ENCODE measurements around the gene RAB37.

RAB37 gene

DNA sequence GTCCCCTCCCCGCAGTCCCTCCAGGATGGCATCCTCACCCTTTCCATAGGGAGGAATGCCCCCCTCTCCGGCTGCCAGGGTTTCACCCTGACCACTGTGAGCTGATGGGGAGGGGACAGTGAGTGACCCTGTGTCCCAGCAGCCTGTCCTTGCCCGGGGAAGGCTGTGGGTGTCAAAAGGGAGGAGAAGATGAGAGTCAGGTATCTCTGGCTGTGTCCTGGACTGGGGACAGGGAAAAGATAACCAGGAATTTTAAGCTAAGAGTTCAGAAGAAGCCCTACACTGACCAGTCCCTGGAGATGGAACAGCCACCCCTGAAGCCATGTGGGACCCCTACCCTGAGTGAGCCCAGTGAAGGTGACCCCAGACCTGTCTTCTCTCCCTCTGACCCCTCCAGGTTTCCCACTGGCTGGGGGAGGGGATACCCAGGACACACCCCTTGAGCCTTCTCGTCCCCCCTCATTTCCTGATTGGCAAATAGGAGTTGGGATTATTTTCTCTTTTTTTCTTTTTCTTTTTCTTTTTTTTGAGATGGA, 27.8 kb downstream of the RAB37 start:
- no peak for DNase-seq

DNA sequence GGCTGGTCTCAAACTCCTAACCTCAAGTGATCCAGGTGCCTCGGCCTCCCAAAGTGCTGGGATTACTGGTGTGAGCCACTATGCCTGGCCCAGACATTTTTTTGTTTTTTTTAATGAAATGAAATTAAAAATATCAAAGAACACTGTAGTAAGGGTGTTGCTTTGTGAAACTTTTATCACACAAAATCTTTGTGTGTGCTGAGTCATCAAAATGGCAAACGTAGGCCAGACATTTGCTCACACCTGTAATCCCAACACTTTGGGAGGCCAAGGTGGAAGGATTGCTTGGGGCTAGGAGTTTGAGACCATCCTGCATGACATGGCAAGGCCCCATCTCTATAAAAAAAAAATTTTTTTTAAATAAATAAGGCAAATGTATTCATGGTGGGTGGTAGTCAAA, 29.4 kb downstream of the RAB37 start:
- no peak for DNase-seq

DNA sequence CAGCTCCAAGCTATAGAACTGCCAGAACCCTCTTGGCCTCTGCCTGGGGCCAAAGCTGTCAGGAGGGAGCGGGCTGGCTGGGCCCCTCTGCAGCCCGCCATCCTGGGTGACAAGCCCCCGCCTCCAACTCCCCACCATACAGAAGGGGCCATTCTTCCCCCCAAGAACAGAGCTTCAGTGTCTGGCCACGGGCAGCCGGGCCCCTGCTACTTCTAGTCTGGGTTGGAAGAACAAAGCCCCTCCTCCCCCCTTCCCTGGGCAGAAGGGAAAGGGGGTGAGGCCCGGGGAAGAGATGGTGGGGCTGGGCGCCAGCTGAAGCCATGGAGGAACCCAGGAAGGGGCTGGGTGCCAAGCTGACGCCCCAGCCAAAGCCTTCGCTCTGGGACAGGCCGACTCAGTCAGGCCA, 30.1 kb downstream of the RAB37 start:
- no peak for DNase-seq

DNA sequence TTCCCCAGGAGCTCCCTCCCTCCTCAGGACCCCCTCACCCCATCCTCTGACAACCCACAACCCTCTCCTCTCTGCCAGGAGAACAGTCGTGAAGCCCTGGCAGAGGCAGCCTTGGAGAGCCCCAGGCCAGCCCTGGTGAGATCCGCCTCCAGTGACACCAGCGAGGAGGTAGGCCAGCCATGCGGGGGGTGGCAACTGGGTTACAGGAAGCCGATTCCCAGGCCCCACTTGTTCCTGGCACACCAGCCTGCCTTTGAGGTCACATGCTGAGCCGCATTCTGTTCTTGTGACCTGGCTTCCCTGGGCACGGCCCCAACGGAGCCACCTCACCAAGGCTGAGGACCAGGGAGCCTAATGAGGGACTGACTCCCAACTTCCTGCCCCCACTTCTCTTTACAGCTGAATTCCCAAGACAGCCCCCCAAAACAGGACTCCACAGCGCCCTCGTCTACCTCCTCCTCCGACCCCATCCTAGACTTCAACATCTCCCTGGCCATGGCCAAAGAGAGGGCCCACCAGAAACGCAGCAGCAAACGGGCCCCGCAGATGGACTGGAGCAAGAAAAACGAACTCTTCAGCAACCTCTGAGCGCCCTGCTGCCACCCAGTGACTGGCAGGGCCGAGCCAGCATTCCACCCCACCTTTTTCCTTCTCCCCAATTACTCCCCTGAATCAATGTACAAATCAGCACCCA, 31.2 kb downstream of the RAB37 start:
- DNase-seq: no peak

- no peak for DNase-seq
Measured at GRCh38 chr17:74768763-74769114, 31.7 kb downstream of the RAB37 start.

GRCh38 chr17:74769266-74769855, 32.3 kb downstream of the RAB37 start:
- DNase-seq: no peak

DNA sequence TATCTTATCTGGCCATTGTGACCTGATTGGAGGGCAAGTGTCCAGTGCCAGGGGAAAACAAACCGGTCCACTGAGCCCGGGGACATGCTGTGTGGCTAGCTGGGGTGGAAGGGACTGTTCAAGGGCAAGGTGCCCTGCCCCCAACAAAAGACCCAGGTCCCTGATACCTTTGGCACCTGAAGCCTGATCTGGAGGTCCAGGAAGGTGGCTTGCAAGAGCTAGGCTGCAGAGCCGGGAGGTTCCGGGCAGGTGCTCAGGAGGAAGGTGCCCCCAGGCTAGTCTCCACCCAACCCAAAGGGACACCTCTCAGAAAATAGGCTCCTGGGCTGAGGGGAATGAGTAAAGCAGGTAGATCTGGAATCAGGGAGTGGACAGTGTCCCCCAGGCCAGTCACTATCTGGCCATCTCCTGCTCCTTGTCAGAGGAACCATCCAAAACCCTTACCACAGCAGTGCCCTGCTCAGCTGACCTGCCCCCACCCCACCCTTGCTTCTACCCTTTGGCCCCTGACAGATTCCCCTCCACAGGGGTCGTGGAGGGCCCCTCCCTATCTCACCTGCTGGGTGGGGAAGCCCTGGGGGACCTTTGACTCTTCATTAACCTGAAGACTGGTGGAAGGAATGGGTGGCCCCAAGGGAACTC, 32.9 kb downstream of the RAB37 start:
- no peak for DNase-seq

DNA sequence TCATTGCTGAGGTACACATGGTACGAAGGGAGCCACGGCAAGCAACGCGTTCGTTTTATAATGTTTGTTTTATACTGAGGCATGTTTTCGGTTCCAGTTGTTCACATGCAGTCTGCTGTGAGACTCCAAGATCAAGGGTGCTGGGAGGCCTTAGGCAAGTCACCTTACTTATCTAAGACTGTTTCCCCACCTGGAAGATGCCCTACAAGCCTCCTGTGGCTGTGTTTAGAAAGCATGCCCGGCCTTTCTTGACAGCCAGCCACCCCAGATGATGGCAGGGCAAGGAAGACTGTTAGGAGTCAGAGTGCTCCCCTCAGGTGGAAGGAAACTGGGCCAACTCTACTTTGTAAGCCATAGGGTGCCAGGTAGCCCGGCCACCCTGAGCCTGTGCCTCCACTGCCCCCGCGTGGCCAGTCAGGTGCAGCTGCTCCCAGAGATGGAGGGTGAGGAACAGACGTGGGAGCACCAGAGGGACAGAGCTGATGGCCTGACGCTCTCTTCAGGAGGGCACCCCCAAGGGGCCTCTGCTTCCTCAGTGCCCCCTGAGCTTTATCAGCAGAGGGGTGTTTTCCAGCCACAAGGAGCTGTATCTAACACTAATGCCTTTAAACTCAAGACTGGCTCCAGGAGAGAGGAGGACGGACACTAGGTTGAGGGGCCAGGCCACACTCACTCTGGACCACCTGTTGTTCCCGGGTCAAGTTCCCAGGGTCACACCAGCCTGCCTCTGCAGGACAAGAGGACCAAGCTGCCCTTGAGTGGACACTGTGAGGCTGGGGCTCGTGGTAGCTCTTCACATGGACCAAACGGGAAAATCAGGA, 33.7 kb downstream of the RAB37 start:
- DNase-seq: peak; percentile 54

DNA sequence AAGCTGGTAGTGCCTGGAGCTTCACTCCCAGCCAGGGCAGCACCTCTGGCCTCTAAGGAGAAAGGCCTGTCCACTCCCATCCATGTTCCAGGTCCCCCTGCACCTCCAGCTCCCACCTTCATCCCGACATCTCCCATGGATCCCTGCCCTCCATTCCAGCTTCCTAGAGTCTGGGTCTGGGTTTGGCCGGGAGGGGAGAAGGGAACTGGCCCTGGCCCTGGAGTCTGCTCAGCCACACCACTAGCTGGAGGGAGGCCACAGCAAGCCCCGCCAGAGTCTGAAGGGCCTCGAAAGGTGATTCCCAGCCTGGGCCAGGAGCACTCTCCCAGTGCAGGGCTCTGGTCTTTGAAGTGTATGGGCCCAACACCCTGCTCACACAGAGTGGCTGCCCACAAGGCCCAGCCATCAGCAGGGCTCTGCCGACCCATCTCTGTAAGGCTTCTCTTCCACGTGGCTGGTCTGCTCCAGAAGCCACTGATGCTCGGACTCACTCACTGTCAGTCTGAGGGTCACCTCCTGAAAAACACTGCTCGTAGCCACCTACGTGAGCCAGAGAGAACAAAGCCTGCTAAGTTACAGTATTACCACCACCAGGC, 34.4 kb downstream of the RAB37 start:
- DNase-seq: no peak

DNA sequence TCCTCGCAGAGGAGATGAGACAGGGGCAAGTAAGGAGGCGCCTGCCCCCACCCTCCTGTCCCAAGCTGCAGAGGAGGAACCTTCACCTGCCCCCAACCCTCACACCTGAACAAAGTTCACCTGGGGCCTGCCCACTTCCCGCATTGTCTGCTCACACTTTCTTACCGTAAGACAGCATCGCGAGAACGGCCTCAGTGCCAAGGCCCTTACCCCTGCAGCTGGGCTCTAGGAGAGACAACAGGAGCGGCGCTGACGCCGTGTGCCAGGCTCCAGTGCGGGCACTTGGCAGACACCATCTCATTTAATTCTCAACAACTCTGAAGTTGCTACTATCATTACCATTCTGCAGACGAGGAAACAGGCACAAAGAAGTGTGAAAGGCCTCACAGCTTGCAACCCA, 35.0 kb downstream of the RAB37 start:
- no peak for DNase-seq

DNA sequence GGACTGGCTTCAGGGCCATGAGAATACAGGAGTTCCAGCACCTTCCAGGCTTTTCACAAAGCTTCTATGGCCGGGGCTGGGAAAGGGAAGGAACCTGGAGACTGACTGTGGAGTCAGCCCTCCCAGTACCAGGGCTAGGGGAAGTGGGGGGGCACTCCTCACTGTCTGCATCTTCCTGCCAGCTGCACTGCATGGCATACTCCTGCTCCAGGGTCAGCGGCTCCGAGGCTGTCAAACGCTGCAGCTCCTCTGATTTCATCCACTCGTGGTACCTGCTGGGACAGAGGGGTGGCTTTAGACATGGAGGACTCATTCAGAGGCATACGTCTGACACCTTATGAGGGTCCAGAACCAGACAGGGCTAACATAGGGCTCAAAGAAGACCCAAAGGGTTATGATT, 36.4 kb downstream of the RAB37 start:
- no peak for DNase-seq

DNA sequence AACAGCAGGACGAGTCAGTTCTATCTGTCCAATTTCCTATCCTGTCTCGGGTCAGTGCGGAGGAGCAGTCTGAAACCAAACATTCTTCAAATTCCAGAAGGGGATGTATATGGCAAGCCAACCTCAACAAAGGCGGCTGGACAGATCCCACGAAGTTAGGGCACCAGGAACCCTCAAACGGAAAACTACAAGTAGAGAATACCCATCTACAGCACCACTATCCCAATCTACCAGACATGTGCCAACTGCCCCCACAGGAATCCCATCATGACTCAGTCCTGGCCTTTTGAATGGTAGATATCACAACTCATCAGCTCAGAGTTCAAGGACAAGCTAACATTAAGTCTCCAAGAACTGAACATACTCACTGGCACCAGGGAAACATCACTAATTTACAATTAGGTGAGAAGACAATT, 36.8 kb downstream of the RAB37 start:
- DNase-seq: no peak

GRCh38 chr17:74775409-74776043, 38.5 kb downstream of the RAB37 start:
- no peak for DNase-seq

GRCh38 chr17:74776044-74776962, 39.2 kb downstream of the RAB37 start, which contains the start of gene NAT9:
Gene NAT9 (minus strand): TSS chr17:74776345. CDS start chr17:74775698, 647 bp downstream.
- DNase-seq: peak; percentile 98

DNA sequence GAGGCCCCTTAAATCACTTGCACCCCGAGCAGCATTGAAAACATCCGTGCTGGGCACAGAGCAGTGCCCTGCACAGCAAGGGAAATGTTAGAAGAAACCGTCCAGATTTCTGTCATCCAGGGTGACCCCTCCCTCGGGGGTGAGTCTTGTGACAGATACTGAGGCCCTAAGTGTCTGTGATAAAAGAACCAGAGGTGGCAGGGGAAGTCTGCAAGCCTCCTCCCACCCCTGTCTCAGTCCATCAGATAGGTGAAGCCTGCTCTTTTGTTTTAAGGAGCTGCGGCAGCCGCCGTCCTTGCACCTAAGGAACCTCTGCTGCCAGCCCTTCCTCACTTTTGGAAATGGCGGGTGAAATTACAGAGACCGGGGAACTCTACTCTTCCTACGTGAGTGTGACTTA, 39.9 kb downstream of the RAB37 start:
- peak; percentile 52 for DNase-seq

- DNase-seq: no peak
Measured at GRCh38 chr17:74777901-74778515, 41.0 kb downstream of the RAB37 start.

DNA sequence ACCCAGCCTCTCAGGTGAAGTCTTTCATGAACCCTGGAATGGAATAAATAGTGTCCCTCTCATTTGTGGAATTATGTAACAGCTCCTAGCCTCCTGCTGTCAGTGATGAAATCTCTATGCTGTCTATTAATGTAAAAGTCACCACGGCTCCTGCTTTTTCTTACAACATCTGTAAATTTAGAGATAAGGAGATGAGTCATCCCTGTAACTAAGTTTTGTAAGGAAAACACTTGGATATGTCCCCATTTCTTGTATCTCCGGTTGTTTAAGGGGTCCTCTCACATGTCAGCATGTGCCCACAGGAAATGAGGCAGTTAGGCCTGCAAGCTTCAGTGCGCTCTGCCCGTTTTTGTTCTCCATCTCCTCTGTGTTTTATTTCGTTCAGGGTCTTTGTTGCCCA, 41.9 kb downstream of the RAB37 start:
- no peak for DNase-seq

- no peak for DNase-seq
Measured at GRCh38 chr17:74779501-74779900, 42.4 kb downstream of the RAB37 start.

GRCh38 chr17:74779948-74780400, 42.9 kb downstream of the RAB37 start:
- DNase-seq: no peak

GRCh38 chr17:74780443-74781238, 43.6 kb downstream of the RAB37 start:
- peak; percentile 70 for DNase-seq

Data from OCI-M1 (cell line).